IPS-20b (cell line): ENCODE data around the gene MYH7.

Experiments used
- H3K27ac ChIP-seq: one replicate; pipeline ENCODE4 v1.5.1; 2013; ENCODE audit warnings: low read length
- H3K27me3 ChIP-seq: 2 replicates; pipeline ENCODE4 v1.6.1; 2013; ENCODE audit warnings: mild to moderate bottlenecking, low read length, inconsistent platforms; ENCODE audit not compliant: insufficient read depth
- H3K36me3 ChIP-seq: 2 replicates; pipeline ENCODE4 v1.6.1; 2013; ENCODE audit warnings: low read depth, mild to moderate bottlenecking, inconsistent platforms, low read length, moderate library complexity; ENCODE audit not compliant: insufficient read depth
- H3K4me1 ChIP-seq: 2 replicates; pipeline ENCODE4 v1.6.1; 2013; ENCODE audit warnings: mild to moderate bottlenecking, control low read depth, inconsistent platforms, low read length, moderate library complexity; ENCODE audit not compliant: insufficient read depth
- H3K4me3 ChIP-seq: 2 replicates; pipeline ENCODE4 v1.5.1; 2013; ENCODE audit warnings: mild to moderate bottlenecking, low read length, inconsistent platforms
- H3K9ac ChIP-seq: 2 replicates; pipeline ENCODE4 v1.6.1; 2013; ENCODE audit warnings: low read depth, mild to moderate bottlenecking, inconsistent platforms, low read length, moderate library complexity
- H3K9me3 ChIP-seq: 2 replicates; pipeline ENCODE4 v1.6.1; 2013; ENCODE audit warnings: mild to moderate bottlenecking, low read depth, low read length, inconsistent platforms; ENCODE audit not compliant: insufficient read depth

MYH7 gene

GRCh38 chr14:23409966-23410635, 25.4 kb downstream of the MYH7 start:
- Histone ChIP-seq H3K36me3 (no peaks in the 10 kb centered on the region), H3K4me3 (no peak overlapping the region), H3K27ac (no peak overlapping the region), H3K9me3 (no peaks in the 10 kb centered on the region), H3K27me3 (peaks cover 9% of the 10 kb centered on the region; the same call in 1 of the 2 replicates), H3K4me1 (no peaks in the 10 kb centered on the region), H3K9ac (no peak overlapping the region)

GRCh38 chr14:23409475-23409874, 26.0 kb downstream of the MYH7 start:
- Histone ChIP-seq H3K27ac (no peak overlapping the region), H3K4me1 (no peaks in the 10 kb centered on the region), H3K4me3 (no peak overlapping the region), H3K9me3 (no peaks in the 10 kb centered on the region), H3K27me3 (peaks cover 9% of the 10 kb centered on the region; the same call in 1 of the 2 replicates), H3K9ac (no peak overlapping the region), H3K36me3 (no peaks in the 10 kb centered on the region)

GRCh38 chr14:23408307-23408630, 27.2 kb downstream of the MYH7 start:
- no peaks in the 10 kb centered on the region for H3K36me3 ChIP-seq
- no peak overlapping the region for H3K4me3 ChIP-seq
- H3K27me3 ChIP-seq, result peaks cover 20% of the 10 kb centered on the region; the same call in 1 of the 2 replicates
- no peaks in the 10 kb centered on the region for H3K9me3 ChIP-seq
- H3K9ac ChIP-seq, result no peak overlapping the region
- H3K4me1 ChIP-seq, result no peaks in the 10 kb centered on the region
- no peak overlapping the region for H3K27ac ChIP-seq

GRCh38 chr14:23407516-23408306, 27.7 kb downstream of the MYH7 start, which contains the start of gene MYH6:
MYH6 (minus strand) TSS chr14:23408273; CDS start chr14:23407223, 1,050 bp downstream.
- H3K4me3 ChIP-seq, result no peak within 1 kb of the TSS
- H3K27ac ChIP-seq, result no peak within 1 kb of the TSS
- no peak within 1 kb of the TSS for H3K9ac ChIP-seq
- no peaks in the 10 kb centered on the region for H3K36me3 ChIP-seq
- peaks cover 26% of the 10 kb centered on the region; the same call in 1 of the 2 replicates for H3K27me3 ChIP-seq
- no peaks in the 10 kb centered on the region for H3K9me3 ChIP-seq
- H3K4me1 ChIP-seq, result no peaks in the 10 kb centered on the region

GRCh38 chr14:23406725-23407355, 28.6 kb downstream of the MYH7 start:
- Histone ChIP-seq H3K27ac (no peak overlapping the region), H3K27me3 (peaks cover 33% of the 10 kb centered on the region; the same call in 1 of the 2 replicates), H3K36me3 (no peaks in the 10 kb centered on the region), H3K4me1 (no peaks in the 10 kb centered on the region), H3K9ac (no peak overlapping the region), H3K9me3 (no peaks in the 10 kb centered on the region), H3K4me3 (no peak overlapping the region)

GRCh38 chr14:23406244-23406643, 29.2 kb downstream of the MYH7 start:
- peaks cover 37% of the 10 kb centered on the region; the same call in 1 of the 2 replicates for H3K27me3 ChIP-seq
- H3K36me3 ChIP-seq, result no peaks in the 10 kb centered on the region
- no peaks in the 10 kb centered on the region for H3K9me3 ChIP-seq
- no peak overlapping the region for H3K4me3 ChIP-seq
- no peak overlapping the region for H3K27ac ChIP-seq
- H3K9ac ChIP-seq, result no peak overlapping the region
- no peaks in the 10 kb centered on the region for H3K4me1 ChIP-seq

- H3K27me3 ChIP-seq, result peaks cover 37% of the 10 kb centered on the region; the same call in 1 of the 2 replicates
- H3K27ac ChIP-seq, result no peak overlapping the region
- no peaks in the 10 kb centered on the region for H3K9me3 ChIP-seq
- H3K9ac ChIP-seq, result no peak overlapping the region
- H3K4me3 ChIP-seq, result no peak overlapping the region
- no peaks in the 10 kb centered on the region for H3K4me1 ChIP-seq
- H3K36me3 ChIP-seq, result no peaks in the 10 kb centered on the region
These were observed 29.9 kb downstream of the MYH7 start for GRCh38 chr14:23405516-23406025.

GRCh38 chr14:23405096-23405495, 30.4 kb downstream of the MYH7 start:
- Histone ChIP-seq H3K9me3 (no peaks in the 10 kb centered on the region), H3K27me3 (peaks cover 37% of the 10 kb centered on the region; the same call in 1 of the 2 replicates), H3K36me3 (no peaks in the 10 kb centered on the region), H3K9ac (no peak overlapping the region), H3K27ac (no peak overlapping the region), H3K4me3 (no peak overlapping the region), H3K4me1 (no peaks in the 10 kb centered on the region)

GRCh38 chr14:23404331-23404900, 31.0 kb downstream of the MYH7 start:
- Histone ChIP-seq H3K9me3 (no peaks in the 10 kb centered on the region), H3K9ac (no peak overlapping the region), H3K27me3 (peaks cover 37% of the 10 kb centered on the region; the same call in 1 of the 2 replicates), H3K4me3 (no peak overlapping the region), H3K27ac (no peak overlapping the region), H3K36me3 (no peaks in the 10 kb centered on the region), H3K4me1 (no peaks in the 10 kb centered on the region)

- H3K27ac ChIP-seq, result no peak overlapping the region
- H3K4me1 ChIP-seq, result no peaks in the 10 kb centered on the region
- H3K4me3 ChIP-seq, result no peak overlapping the region
- no peaks in the 10 kb centered on the region for H3K9me3 ChIP-seq
- H3K36me3 ChIP-seq, result no peaks in the 10 kb centered on the region
- no peak overlapping the region for H3K9ac ChIP-seq
- H3K27me3 ChIP-seq, result peaks cover 37% of the 10 kb centered on the region; the same call in 1 of the 2 replicates
These were observed 31.6 kb downstream of the MYH7 start for GRCh38 chr14:23403908-23404307.

- no peaks in the 10 kb centered on the region for H3K9me3 ChIP-seq
- peaks cover 37% of the 10 kb centered on the region; the same call in 1 of the 2 replicates for H3K27me3 ChIP-seq
- no peaks in the 10 kb centered on the region for H3K36me3 ChIP-seq
- H3K27ac ChIP-seq, result no peak overlapping the region
- no peaks in the 10 kb centered on the region for H3K4me1 ChIP-seq
- no peak overlapping the region for H3K4me3 ChIP-seq
- no peak overlapping the region for H3K9ac ChIP-seq
These were observed 32.4 kb downstream of the MYH7 start for GRCh38 chr14:23403139-23403438.
